Brain microvascular endothelial cell (primary cell): ENCODE measurements around the gene VAV1.
"Not testable (repeated sequence)": the region's sequence is repeated elsewhere in the genome, so short reads cannot be mapped to it uniquely, and the experiment has no call there.

Experiments used
- DNase-seq: peaks from one replicate; pipeline ENCODE4 v3.0.0-alpha.2; 2020
- H3K27ac ChIP-seq: fragments of 250-450 bp; sonication (Bioruptor Pico); 2 replicates; pipeline ENCODE4 v1.5.1; 2020; ENCODE audit warnings: mild to moderate bottlenecking, moderate library complexity
- H3K27me3 ChIP-seq: fragments of 250-450 bp; sonication (Bioruptor Pico); replicated peaks from 2 replicates; pipeline ENCODE4 v1.5.1; 2020; ENCODE audit warnings: mild to moderate bottlenecking
- H3K36me3 ChIP-seq: fragments of 250-450 bp; sonication (Bioruptor Pico); replicated peaks from 2 replicates; pipeline ENCODE4 v1.5.1; 2020; ENCODE audit warnings: mild to moderate bottlenecking
- H3K4me3 ChIP-seq: 2 replicates; pipeline ENCODE4 v1.5.1; 2011; ENCODE audit warnings: low read depth, mild to moderate bottlenecking, control low read depth, low read length, moderate library complexity
- CTCF ChIP-seq: IDR thresholded peaks from 2 replicates; pipeline ENCODE4 v1.5.1; 2011; ENCODE audit warnings: low read depth, mild to moderate bottlenecking, moderate library complexity, low read length, control low read depth, inconsistent platforms; ENCODE audit errors: missing control alignments
- in situ Hi-C: cut with HindIII; loops from 2 replicates; pipeline ENCODE4 v1.10.0; 2017; ENCODE audit warnings: low sequenced_read_pairs, low pct_ligation_motif_present

VAV1 gene

DNA sequence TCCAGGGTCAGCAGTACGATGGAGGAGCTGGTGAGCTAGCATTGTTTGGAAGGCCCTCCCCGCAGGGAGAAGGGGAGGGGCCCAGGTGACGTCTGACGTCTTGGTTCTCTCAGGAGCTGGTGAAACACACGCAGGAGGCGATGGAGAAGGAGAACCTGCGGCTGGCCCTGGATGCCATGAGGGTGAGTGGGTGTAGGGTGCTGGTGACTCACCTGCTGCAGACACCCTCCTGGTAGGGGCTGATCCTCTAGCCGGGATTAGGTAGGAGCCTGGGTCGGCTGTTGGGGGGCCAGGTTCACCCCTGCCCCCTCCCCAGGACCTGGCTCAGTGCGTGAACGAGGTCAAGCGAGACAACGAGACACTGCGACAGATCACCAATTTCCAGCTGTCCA, 55.8 kb downstream of the VAV1 start:
- H3K4me3 ChIP-seq: no peak overlapping the region
- no peaks in the 10 kb centered on the region for H3K27me3 ChIP-seq
- in situ Hi-C loops: no loop called here
- H3K27ac ChIP-seq: no peak overlapping the region
- no peaks in the 10 kb centered on the region for H3K36me3 ChIP-seq
- DNase-seq: no peak
- no peak for TF ChIP-seq CTCF

GRCh38 chr19:6828698-6829633, 56.5 kb downstream of the VAV1 start:
- in situ Hi-C loops: no loop called here
- Histone ChIP-seq H3K27me3 (no peaks in the 10 kb centered on the region), H3K4me3 (no peak overlapping the region), H3K36me3 (no peaks in the 10 kb centered on the region), H3K27ac (no peak overlapping the region)
- no peak for TF ChIP-seq CTCF
- no peak for DNase-seq

DNA sequence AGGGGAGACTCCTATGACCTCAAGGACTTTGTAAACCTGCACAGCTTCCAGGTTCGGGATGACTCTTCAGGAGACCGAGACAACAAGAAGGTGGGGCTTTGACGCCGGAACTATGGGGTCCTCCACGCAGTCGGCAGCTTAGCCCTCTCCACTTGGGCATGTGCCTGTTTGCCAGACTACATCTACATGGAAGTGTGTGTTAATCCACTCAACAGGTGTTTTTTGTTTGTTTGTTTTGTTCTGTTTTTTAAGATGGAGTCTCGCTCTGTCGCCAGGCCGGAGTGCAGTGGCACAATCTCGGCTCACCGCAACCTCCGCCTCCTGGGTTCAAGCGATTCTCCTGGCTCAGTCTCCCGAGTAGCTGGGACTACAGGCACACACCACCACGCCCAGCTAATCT, 57.3 kb downstream of the VAV1 start:
- in situ Hi-C loops, DNase-seq, H3K27ac ChIP-seq, H3K4me3 ChIP-seq, H3K27me3 ChIP-seq, H3K36me3 ChIP-seq: not testable (repeated sequence)

DNA sequence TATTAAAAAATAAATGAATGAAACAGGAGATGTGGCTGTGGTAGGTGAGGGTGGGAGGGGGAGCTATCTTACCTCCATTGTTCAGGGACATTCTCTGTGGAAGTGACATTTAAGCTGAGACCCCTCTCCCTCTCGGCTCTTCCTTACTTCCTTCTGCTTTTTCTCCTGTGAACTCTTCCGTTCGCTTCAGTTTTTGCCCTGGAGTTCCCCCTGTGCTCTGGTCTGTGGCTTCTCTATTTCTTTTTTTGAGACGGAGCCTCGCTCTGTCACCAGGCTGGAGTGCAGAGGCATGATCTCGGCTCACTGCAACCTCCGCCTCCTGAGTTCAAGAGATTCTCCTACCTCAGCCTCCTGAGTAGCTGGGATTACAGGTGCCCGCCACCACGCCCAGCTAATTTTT, 58.6 kb downstream of the VAV1 start:
- H3K27ac ChIP-seq, H3K36me3 ChIP-seq, H3K27me3 ChIP-seq, H3K4me3 ChIP-seq, DNase-seq, in situ Hi-C loops: not testable (repeated sequence)

DNA sequence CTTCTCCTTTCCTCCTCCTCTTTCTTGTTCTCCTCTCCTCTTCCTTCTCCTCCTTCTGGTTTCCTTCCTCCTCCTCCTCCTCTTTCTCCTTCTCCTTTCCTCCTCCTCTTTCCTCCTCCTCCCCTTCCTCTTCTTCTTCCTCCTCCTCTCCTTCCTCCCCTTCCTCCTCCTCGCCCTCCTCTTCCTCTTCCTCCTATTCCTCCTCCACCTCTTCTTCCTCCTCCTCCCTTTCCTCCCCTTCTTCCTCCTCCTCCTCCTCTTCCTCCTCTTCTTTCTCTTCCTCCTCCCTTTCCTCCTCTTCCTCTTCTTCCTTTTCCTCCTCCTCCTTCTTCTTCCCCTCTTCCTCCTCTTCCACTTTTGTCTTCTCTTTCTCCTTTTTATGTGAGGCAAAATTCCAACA, 59.9 kb downstream of the VAV1 start:
- in situ Hi-C loops: no loop called here
- no peak overlapping the region for H3K27ac ChIP-seq

GRCh38 chr19:6833166-6833790, 60.8 kb downstream of the VAV1 start:
- in situ Hi-C loops: no loop called here
- H3K27ac ChIP-seq: no peak overlapping the region
- no peak for TF ChIP-seq CTCF
- no peak overlapping the region for H3K4me3 ChIP-seq
- DNase-seq: no peak
- no peaks in the 10 kb centered on the region for H3K27me3 ChIP-seq
- no peaks in the 10 kb centered on the region for H3K36me3 ChIP-seq

More for the DNA sequence above, 59.9 kb downstream of the VAV1 start:
- DNase-seq: no peak
- Histone ChIP-seq H3K4me3 (no peak overlapping the region), H3K36me3 (no peaks in the 10 kb centered on the region), H3K27me3 (no peaks in the 10 kb centered on the region)
- no peak for TF ChIP-seq CTCF
